Neural progenitor cell (in vitro differentiated cells): ENCODE data around the gene BAHD1. TPM values are rescaled to one million over a fixed set of nuclear protein-coding genes. Genes with fewer than 3 reads are reported as not detected.

ENCODE experiments used
- DNase-seq: peaks from one replicate; pipeline ENCODE4 v3.0.0-alpha.2; 2016; ENCODE audit warnings: low spot score
- H2AFZ ChIP-seq: fragments of 200-600 bp; sonication (generic); replicated peaks from 2 replicates; pipeline ENCODE4 v1.6.1; 2016; ENCODE audit warnings: antibody characterized with exemption
- H3F3A ChIP-seq: fragments of 200-600 bp; sonication (generic); 2 replicates; pipeline ENCODE4 v1.6.1; 2016; ENCODE audit warnings: antibody characterized with exemption, low read depth
- H3K27ac ChIP-seq: fragments of 200-600 bp; sonication (generic); 2 replicates; pipeline ENCODE4 v1.5.1; 2016; ENCODE audit warnings: mild to moderate bottlenecking
- H3K27me3 ChIP-seq: fragments of 200-600 bp; sonication (generic); 2 replicates; pipeline ENCODE4 v1.6.1; 2016; ENCODE audit warnings: mild to moderate bottlenecking, moderate library complexity
- H3K36me3 ChIP-seq: fragments of 200-600 bp; sonication (generic); 2 replicates; pipeline ENCODE4 v1.5.1; 2016
- H3K4me1 ChIP-seq: fragments of 200-600 bp; sonication (generic); 2 replicates; pipeline ENCODE4 v1.6.1; 2016; ENCODE audit warnings: mixed run types
- H3K4me2 ChIP-seq: fragments of 200-600 bp; sonication (generic); 2 replicates; pipeline ENCODE4 v1.6.1; 2016
- H3K4me3 ChIP-seq: fragments of 200-600 bp; sonication (generic); 2 replicates; pipeline ENCODE4 v1.5.1; 2016
- H3K79me2 ChIP-seq: fragments of 200-600 bp; sonication (generic); 2 replicates; pipeline ENCODE4 v1.6.1; 2016; ENCODE audit warnings: low read depth
- H3K9ac ChIP-seq: fragments of 200-600 bp; sonication (generic); 2 replicates; pipeline ENCODE4 v1.6.1; 2016
- H3K9me3 ChIP-seq: fragments of 200-600 bp; sonication (generic); 2 replicates; pipeline ENCODE4 v1.5.1; 2016; ENCODE audit warnings: low read depth
- H4K20me1 ChIP-seq: fragments of 200-600 bp; sonication (generic); 2 replicates; pipeline ENCODE4 v1.6.1; 2016; ENCODE audit warnings: low read depth
- H3K27ac Mint-ChIP-seq: 3 replicates; pipeline ENCODE4 v1.8.0; 2021; ENCODE audit warnings: mixed read lengths
- H3K27me3 Mint-ChIP-seq: 2 replicates; pipeline ENCODE4 v1.8.0; 2022; ENCODE audit warnings: low read depth, mild to moderate bottlenecking, inconsistent platforms, moderate library complexity, mixed read lengths; ENCODE audit not compliant: insufficient read depth
- H3K36me3 Mint-ChIP-seq: 3 replicates; pipeline ENCODE4 v1.8.0; 2021; ENCODE audit warnings: mixed read lengths
- H3K4me1 Mint-ChIP-seq: 3 replicates; pipeline ENCODE4 v1.8.0; 2021; ENCODE audit warnings: mixed read lengths
- H3K4me3 Mint-ChIP-seq: 3 replicates; pipeline ENCODE4 v1.8.0; 2021; ENCODE audit warnings: mild to moderate bottlenecking, moderate library complexity, mixed read lengths
- H3K9me3 Mint-ChIP-seq: 3 replicates; pipeline ENCODE4 v1.8.0; 2020; ENCODE audit warnings: mixed read lengths
- EZH2 ChIP-seq: fragments of 200-600 bp; sonication (generic); IDR thresholded peaks from 2 replicates; pipeline ENCODE4 v1.6.1; 2017; ENCODE audit warnings: antibody characterized with exemption, mild to moderate bottlenecking, moderate library complexity
- EZH2phosphoT487 ChIP-seq: fragments of 200-600 bp; sonication (generic); IDR thresholded peaks from 2 replicates; pipeline ENCODE4 v1.6.1; 2017; ENCODE audit warnings: antibody characterized with exemption
- total RNA-seq: library from RNA; depleted of rRNA; stranded (reverse); fragments of >200 nt; gene quantifications from 2 replicates; pipeline ENCODE4 v1.2.3, GENCODE V29; 2015; ENCODE audit warnings: low replicate concordance
- TF ChIP-seq, protein P1 (sequence below): fragments of 200-600 bp; sonication (generic); IDR thresholded peaks from 2 replicates; pipeline ENCODE4 v1.5.1; 2017; ENCODE audit warnings: antibody characterized with exemption, mild to moderate bottlenecking

BAHD1 gene
- total RNA-seq, 1 donor from 2014 or later: 5.8 TPM

DNA sequence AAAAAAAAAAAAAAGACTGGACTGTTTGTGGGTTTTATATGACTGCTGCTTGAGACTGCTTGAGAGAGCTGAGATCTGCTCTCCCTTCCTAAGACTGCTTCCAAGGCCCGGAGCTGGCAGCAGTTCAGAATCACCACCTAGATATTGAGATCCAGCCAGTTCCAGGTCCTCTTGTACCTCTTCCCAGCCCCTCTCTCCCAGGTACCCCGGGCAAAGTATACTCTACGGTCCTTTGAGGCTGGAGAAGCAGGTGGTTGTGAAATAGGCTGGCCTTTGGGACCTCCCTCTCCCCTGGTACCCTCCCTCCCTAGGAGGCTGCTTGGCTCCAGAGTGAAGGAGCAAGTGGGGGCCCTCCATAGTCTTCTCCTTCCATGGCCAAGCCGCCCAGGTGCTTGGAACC, 12.6 kb upstream of the BAHD1 start:
- no peaks in the 10 kb centered on the region for H3K36me3 Mint-ChIP-seq
- H3K36me3 ChIP-seq: no peaks in the 10 kb centered on the region
- H3K27ac Mint-ChIP-seq: no peak overlapping the region
- H3K4me1 Mint-ChIP-seq: peaks cover 11% of the 10 kb centered on the region
- no peak overlapping the region for H3K4me3 Mint-ChIP-seq
- no peaks in the 10 kb centered on the region for H3K4me1 ChIP-seq
- no peaks in the 10 kb centered on the region for H3K79me2 ChIP-seq
- no peak for DNase-seq
- no peaks in the 10 kb centered on the region for H3K9me3 ChIP-seq
- H3K27me3 ChIP-seq: peaks cover 7% of the 10 kb centered on the region
- no peaks in the 10 kb centered on the region for H3K9me3 Mint-ChIP-seq
- no peaks in the 10 kb centered on the region for H4K20me1 ChIP-seq
- H3K9ac ChIP-seq: no peak overlapping the region
- no peaks in the 10 kb centered on the region for H3F3A ChIP-seq
- H3K27me3 Mint-ChIP-seq: peaks cover 13% of the 10 kb centered on the region
- no peak for TF ChIP-seq EZH2
- H2AFZ ChIP-seq: no peak overlapping the region
- no peak overlapping the region for H3K4me3 ChIP-seq
- H3K27ac ChIP-seq: no peak overlapping the region
- H3K4me2 ChIP-seq: no peak overlapping the region

DNA sequence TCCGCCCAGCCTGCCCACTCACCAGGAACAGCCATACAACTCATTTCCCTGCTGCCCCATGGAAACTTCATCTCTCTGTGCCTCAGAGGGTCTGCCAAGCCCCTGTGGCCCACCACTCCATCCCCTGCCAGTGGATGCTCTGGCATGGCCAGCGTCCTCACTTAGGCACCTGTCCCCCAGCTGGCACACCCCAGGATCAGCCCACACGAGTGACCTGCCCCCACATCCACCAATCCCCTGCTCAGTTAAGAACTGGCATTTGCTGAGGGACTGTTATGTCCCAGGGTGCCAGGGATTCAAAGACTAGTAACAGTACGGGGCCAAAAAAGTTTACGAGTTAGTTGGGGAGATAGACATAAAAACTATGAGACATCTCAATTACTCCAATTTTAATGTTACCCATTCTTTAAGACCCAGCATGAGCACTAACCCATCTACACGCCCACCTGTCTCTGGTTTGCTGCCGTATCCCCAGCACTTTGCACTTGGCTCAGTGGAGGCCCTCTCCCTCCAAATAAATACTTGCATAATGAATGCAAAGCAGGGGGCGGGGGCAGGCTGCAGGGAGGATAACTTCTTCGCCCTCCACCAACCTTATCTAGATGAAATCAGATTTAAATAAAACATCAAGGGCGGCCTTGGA, 11.6 kb upstream of the BAHD1 start:
- Mint-ChIP-seq H3K36me3 (no peaks in the 10 kb centered on the region), H3K27me3 (peaks cover 20% of the 10 kb centered on the region), H3K4me3 (no peak overlapping the region), H3K9me3 (no peaks in the 10 kb centered on the region), H3K27ac (peak overlapping the region; percentile 74), H3K4me1 (peaks cover 11% of the 10 kb centered on the region)
- DNase-seq: no peak
- no peaks in the 10 kb centered on the region for H3K79me2 ChIP-seq
- peaks cover 17% of the 10 kb centered on the region for H3K27me3 ChIP-seq
- no peaks in the 10 kb centered on the region for H3K36me3 ChIP-seq
- H3K4me1 ChIP-seq: no peaks in the 10 kb centered on the region
- no peak overlapping the region for H3K4me3 ChIP-seq
- H3K9ac ChIP-seq: no peak overlapping the region
- H3K4me2 ChIP-seq: no peak overlapping the region
- no peaks in the 10 kb centered on the region for H3K9me3 ChIP-seq
- no peaks in the 10 kb centered on the region for H3F3A ChIP-seq
- TF ChIP-seq, protein P1, sequence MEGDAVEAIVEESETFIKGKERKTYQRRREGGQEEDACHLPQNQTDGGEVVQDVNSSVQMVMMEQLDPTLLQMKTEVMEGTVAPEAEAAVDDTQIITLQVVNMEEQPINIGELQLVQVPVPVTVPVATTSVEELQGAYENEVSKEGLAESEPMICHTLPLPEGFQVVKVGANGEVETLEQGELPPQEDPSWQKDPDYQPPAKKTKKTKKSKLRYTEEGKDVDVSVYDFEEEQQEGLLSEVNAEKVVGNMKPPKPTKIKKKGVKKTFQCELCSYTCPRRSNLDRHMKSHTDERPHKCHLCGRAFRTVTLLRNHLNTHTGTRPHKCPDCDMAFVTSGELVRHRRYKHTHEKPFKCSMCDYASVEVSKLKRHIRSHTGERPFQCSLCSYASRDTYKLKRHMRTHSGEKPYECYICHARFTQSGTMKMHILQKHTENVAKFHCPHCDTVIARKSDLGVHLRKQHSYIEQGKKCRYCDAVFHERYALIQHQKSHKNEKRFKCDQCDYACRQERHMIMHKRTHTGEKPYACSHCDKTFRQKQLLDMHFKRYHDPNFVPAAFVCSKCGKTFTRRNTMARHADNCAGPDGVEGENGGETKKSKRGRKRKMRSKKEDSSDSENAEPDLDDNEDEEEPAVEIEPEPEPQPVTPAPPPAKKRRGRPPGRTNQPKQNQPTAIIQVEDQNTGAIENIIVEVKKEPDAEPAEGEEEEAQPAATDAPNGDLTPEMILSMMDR: no peak
- TF ChIP-seq EZH2phosphoT487 (no peak), EZH2 (no peak)
- no peak overlapping the region for H3K27ac ChIP-seq
- no peaks in the 10 kb centered on the region for H4K20me1 ChIP-seq
- no peak overlapping the region for H2AFZ ChIP-seq

DNA sequence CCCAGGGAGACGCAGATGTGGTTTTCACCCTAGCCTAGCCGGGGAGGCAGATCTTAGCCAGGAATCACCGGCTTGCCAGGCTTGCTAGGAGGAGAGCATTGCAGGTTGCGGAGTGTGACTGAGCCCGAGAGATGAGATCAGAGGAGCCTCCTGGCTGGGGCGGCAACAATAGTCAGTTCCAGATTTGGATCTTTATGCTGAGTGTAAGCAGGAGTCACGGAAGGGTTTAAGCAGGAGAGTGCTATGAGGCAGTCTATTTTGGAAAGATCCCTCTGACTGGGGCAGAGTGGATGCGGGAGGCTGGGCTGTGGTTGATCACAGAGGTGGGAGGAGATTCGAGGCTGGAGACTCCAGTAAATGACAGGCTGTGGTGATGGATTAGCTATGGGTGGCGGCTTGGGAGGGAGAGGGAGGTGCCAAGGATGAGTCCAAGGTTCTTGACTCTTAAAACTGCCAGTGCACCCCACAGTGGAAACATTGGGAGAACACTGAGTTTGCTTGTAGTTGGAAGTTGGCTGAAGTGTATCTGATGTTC, 10.4 kb upstream of the BAHD1 start:
- H3K9me3 ChIP-seq: no peaks in the 10 kb centered on the region
- Mint-ChIP-seq H3K27me3 (peaks cover 27% of the 10 kb centered on the region), H3K27ac (no peak overlapping the region), H3K9me3 (no peaks in the 10 kb centered on the region), H3K36me3 (no peaks in the 10 kb centered on the region), H3K4me3 (no peak overlapping the region), H3K4me1 (peaks cover 11% of the 10 kb centered on the region)
- no peaks in the 10 kb centered on the region for H3K36me3 ChIP-seq
- H3K4me2 ChIP-seq: no peak overlapping the region
- H3K4me1 ChIP-seq: peaks cover 1% of the 10 kb centered on the region
- H3K9ac ChIP-seq: no peak overlapping the region
- no peak overlapping the region for H3K4me3 ChIP-seq
- no peaks in the 10 kb centered on the region for H3F3A ChIP-seq
- no peak for DNase-seq
- no peak overlapping the region for H2AFZ ChIP-seq
- H3K27ac ChIP-seq: no peak overlapping the region
- no peaks in the 10 kb centered on the region for H4K20me1 ChIP-seq
- no peak for TF ChIP-seq EZH2
- no peak for TF ChIP-seq EZH2phosphoT487
- H3K27me3 ChIP-seq: peaks cover 28% of the 10 kb centered on the region
- no peaks in the 10 kb centered on the region for H3K79me2 ChIP-seq

DNA sequence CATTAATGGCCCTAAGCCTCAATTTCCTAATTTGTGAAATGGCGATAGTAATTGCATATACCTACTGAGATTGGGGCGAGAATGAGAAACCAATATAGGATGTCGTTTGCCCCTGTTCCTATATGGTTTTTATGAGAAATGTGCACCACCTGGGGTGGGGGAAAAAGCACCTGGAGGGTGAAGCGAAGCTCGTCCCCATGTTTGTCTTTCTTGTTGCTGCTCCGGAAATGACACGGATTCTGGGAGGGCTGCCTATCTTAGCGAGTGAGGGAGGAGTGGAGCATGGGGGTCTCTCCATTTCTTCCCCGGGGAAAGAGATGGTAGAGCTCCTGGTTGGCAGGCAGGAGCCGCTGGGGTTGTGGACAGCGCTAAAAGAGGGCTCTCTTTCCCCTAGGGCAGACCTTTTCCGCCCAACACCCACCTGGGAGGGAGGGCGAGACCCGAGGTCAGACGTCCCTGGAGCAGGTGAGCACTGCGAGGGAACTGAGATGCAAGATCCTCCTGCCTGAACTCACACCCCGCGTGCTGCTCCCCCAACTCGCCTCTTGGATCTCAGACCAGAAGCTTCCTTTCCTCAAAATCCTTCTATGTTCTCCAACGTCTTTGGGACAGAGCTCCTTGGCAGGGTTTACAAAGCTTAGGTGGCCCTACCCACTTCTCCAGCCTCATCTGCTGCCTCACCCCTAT, 5.6 kb upstream of the BAHD1 start:
- DNase-seq: no peak
- Histone ChIP-seq H2AFZ (peak overlapping the region; percentile 75), H3K4me3 (peak overlapping the region; percentile 64), H3K27ac (no peak overlapping the region), H3K9ac (no peak overlapping the region), H3K4me1 (peaks cover 36% of the 10 kb centered on the region), H3K9me3 (no peaks in the 10 kb centered on the region), H3K79me2 (no peaks in the 10 kb centered on the region), H3F3A (peaks cover 20% of the 10 kb centered on the region), H3K4me2 (peak overlapping the region; percentile 89), H3K36me3 (no peaks in the 10 kb centered on the region), H3K27me3 (peaks cover 74% of the 10 kb centered on the region), H4K20me1 (no peaks in the 10 kb centered on the region)
- Mint-ChIP-seq H3K27me3 (peaks cover 65% of the 10 kb centered on the region), H3K9me3 (no peaks in the 10 kb centered on the region), H3K36me3 (no peaks in the 10 kb centered on the region), H3K27ac (no peak overlapping the region), H3K4me1 (peaks cover 41% of the 10 kb centered on the region), H3K4me3 (peak overlapping the region; percentile 57)
- no peak for TF ChIP-seq EZH2
- TF ChIP-seq EZH2phosphoT487: no peak
- TF ChIP-seq, protein P1: no peak
